Body of pancreas (tissue), 4 donors: Measurements from ENCODE around the gene KCNJ4.

Source experiments
- CTCF ChIP-seq, 7 experiments: fragments of 450-650 bp in 4 of 7; fragments of 200-600 bp in 3 of 7; sonication (generic) in 3 of 7; IDR thresholded peaks; one replicate each; pipeline ENCODE4 v1.5.1; 2016 to 2019; ENCODE audit warnings: antibody characterized with exemption in 7 of 7
- POLR2A ChIP-seq, 3 donors: fragments of 450-650 bp; IDR thresholded peaks; one replicate each; pipeline ENCODE4 v1.6.1; 2016; ENCODE audit warnings: antibody characterized with exemption in 3 of 3, mild to moderate bottlenecking in 2 of 3

- no peak for TF ChIP-seq CTCF (IDR thresholded peaks at IDR 0.05)
- TF ChIP-seq POLR2A (IDR thresholded peaks at IDR 0.05), result no peak
Measured at GRCh38 chr22:38428714-38429113, 26.3 kb downstream of the KCNJ4 start.
